ENCODE measurements around the gene PRR15L. TPM values are rescaled to one million over a fixed set of nuclear protein-coding genes. Genes with fewer than 3 reads are reported as not detected.
A peak's percentile ranks its signal among the peaks of the same experiment; 100 is the strongest.

Gene PRR15L
- total RNA-seq, 4 donors from 2014 or later, result 111 to 230 (median 182) TPM

DNA sequence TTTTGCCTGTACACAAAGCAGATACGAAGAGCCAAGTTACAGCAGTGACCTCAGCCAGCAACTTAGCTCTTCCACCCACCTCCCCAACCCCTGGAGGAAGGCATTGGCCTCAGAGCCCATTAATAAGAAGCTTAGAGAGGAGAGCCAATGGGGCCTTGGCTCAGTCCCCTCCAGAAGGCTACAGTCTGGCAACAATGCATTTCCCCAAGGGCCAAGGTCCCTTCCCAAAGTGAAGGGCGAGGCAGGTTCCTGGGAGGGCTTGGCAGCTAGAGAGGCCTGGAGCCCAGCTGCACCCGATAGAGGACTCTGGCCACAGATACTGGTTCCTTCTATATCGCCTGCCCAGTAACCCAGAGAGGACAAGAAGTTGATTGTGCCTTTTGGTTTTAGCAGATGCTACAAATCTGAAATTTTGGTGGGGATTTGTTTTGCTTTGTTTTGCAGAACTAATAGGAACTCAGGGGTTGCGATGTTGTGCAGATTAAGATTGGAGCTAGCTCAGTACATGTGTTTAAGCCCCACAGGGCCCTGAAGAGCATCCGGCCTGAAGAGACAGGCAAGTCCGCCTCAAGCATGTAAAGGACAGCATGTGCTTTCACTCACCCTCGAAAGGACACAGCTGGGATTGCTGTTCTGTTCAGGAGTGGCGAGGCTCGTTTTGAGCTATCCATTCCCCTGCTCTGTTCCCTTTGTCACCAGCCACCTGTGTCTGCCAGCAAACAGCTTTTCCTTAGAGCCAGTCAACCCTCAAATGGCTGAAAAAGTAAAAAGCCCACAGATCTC is 28.3 kb downstream of the PRR15L start:
- Histone ChIP-seq H3K9me3 (no peaks in the 10 kb centered on the region), H3K27ac (peak overlapping the region in 1 of 4 donors; percentile 5), H3K4me3 (no peak overlapping the region), H3K4me1 (no peaks in the 10 kb centered on the region), H3K36me3 (peaks cover 0 to 24% (median 11%) of the 10 kb centered on the region in 4 donors), H3K27me3 (no peaks in the 10 kb centered on the region)
- intact Hi-C loops (cut with DNase I; ENCODE audit: low total_unique reads) (no loop called here), in situ Hi-C loops (cut with MboI; ENCODE audit: low pct_ligation_motif_present in 1 of 4, low pct_unique_long_range_greater_than_20kb in 1 of 4, low sequenced_read_pairs in 3 of 4) (no loop called here)
- TF ChIP-seq EP300 (IDR thresholded peaks at IDR 0.05; ENCODE audit: low read depth) (no peak), POLR2A (IDR thresholded peaks at IDR 0.05) (no peak)
- TF ChIP-seq, protein P1, sequence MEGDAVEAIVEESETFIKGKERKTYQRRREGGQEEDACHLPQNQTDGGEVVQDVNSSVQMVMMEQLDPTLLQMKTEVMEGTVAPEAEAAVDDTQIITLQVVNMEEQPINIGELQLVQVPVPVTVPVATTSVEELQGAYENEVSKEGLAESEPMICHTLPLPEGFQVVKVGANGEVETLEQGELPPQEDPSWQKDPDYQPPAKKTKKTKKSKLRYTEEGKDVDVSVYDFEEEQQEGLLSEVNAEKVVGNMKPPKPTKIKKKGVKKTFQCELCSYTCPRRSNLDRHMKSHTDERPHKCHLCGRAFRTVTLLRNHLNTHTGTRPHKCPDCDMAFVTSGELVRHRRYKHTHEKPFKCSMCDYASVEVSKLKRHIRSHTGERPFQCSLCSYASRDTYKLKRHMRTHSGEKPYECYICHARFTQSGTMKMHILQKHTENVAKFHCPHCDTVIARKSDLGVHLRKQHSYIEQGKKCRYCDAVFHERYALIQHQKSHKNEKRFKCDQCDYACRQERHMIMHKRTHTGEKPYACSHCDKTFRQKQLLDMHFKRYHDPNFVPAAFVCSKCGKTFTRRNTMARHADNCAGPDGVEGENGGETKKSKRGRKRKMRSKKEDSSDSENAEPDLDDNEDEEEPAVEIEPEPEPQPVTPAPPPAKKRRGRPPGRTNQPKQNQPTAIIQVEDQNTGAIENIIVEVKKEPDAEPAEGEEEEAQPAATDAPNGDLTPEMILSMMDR (IDR thresholded peaks at IDR 0.05), result no peak
- DNase-seq, result no peak
- 68% methylated on average over 10 of the region's 10 CpGs; no CpG with 5 or more reads in 1 of the 2 donors for WGBS, 2 donors (ENCODE audit: low coverage in 1 of 2)

DNA sequence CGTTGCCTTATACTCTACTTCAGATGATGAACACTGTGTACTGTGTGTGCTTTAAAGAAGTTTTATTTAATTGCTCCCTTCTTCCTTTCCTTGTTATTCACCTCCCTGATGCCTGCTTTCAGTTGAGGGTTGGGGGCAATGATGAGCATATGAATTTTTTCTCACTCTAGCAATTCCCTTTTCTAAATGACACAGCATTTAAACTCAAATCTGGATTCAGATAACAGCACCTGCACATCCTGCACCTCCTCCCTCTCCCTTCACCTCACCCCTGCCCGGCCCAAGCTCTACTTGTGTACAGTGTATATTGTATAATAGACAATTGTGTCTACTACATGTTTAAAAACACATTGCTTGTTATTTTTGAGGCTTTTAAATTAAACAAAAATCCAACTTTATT is 29.3 kb downstream of the PRR15L start:
- H3K36me3 ChIP-seq, result peaks cover 0 to 34% (median 13%) of the 10 kb centered on the region in 4 donors
- H3K9me3 ChIP-seq, result no peaks in the 10 kb centered on the region
- in situ Hi-C loops (cut with MboI; ENCODE audit: low pct_ligation_motif_present in 1 of 4, low pct_unique_long_range_greater_than_20kb in 1 of 4, low sequenced_read_pairs in 3 of 4) (no loop called here), intact Hi-C loops (cut with DNase I; ENCODE audit: low total_unique reads) (no loop called here)
- 77 to 81% methylated on average over 2 of the region's 2 CpGs for WGBS, 2 donors (ENCODE audit: low coverage in 1 of 2)
- H3K4me3 ChIP-seq, result no peak overlapping the region
- TF ChIP-seq, protein P1 (IDR thresholded peaks at IDR 0.05), result no peak
- TF ChIP-seq EP300 (IDR thresholded peaks at IDR 0.05; ENCODE audit: low read depth) (no peak), POLR2AphosphoS5 (IDR thresholded peaks at IDR 0.05) (no peak), POLR2A (IDR thresholded peaks at IDR 0.05) (no peak)
- H3K27me3 ChIP-seq, result no peaks in the 10 kb centered on the region
- no peaks in the 10 kb centered on the region for H3K4me1 ChIP-seq
- no peak for DNase-seq
- H3K27ac ChIP-seq, result no peak overlapping the region

DNA sequence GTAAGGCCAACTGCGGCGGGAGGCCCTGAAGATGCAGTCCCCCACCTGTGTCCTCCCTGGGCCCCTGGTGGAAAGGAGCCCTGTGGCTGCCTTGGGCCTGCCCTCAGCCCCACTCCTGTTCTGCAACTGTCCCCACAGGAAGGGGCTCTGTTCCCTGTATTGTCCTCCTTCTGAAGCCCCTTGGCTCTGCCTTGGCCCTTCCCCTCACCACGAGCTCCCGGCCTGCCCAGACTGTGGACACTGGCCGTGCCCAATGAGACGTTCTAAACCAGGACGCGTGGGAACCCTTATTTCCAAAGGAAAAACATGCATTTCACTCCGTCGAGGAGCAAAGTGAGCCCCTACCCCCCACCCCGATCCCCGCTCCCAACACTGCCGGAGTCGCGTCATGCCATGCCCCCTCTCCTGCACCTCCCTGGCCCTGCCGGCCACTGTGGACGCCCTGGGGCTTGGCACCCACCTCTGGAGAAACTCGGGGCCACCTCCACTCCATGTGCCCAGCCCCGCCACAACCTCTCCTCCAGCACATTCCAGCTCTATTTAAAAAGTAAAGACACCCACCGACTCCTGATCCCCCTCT is 29.8 kb downstream of the PRR15L start:
- WGBS, 2 donors (ENCODE audit: low coverage in 1 of 2), result 96 to 98% methylated on average over 9 to 18 of the region's 20 CpGs

DNA sequence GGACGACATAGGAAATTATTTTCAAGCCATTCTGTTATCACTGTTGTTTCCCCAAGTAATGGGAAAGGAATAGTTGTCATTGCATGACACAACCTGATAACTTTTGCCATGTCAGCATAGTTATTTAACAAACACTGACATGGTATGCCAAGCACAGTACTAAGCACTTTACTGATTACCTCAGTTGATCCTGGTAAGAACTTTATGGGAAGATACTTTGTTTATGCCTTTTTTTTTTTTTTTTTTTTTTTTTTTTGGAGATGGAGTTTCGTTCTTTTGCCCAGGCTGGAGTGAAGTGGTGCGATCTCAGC is 32.0 kb downstream of the PRR15L start:
- no peaks in the 10 kb centered on the region for H3K27me3 ChIP-seq
- H3K4me1 ChIP-seq, result no peaks in the 10 kb centered on the region
- TF ChIP-seq POLR2AphosphoS5 (IDR thresholded peaks at IDR 0.05) (no peak), POLR2A (IDR thresholded peaks at IDR 0.05) (no peak), EP300 (IDR thresholded peaks at IDR 0.05; ENCODE audit: low read depth) (no peak)
- TF ChIP-seq, protein P1 (IDR thresholded peaks at IDR 0.05), result no peak
- DNase-seq, result no peak
- H3K9me3 ChIP-seq, result no peaks in the 10 kb centered on the region
- peaks cover 0 to 40% (median 17%) of the 10 kb centered on the region in 4 donors for H3K36me3 ChIP-seq
- WGBS, 2 donors (ENCODE audit: low coverage in 1 of 2), result 98 to 100% methylated on average over 1 to 3 of the region's 3 CpGs
- H3K27ac ChIP-seq, result no peak overlapping the region
- in situ Hi-C loops (cut with MboI; ENCODE audit: low pct_ligation_motif_present in 1 of 4, low pct_unique_long_range_greater_than_20kb in 1 of 4, low sequenced_read_pairs in 3 of 4) (no loop called here), intact Hi-C loops (cut with DNase I; ENCODE audit: low total_unique reads) (no loop called here)
- no peak overlapping the region for H3K4me3 ChIP-seq

More for the DNA sequence above, 29.8 kb downstream of the PRR15L start:
- Histone ChIP-seq H3K4me3 (no peak overlapping the region), H3K36me3 (peaks cover 0 to 39% (median 16%) of the 10 kb centered on the region in 4 donors), H3K27me3 (no peaks in the 10 kb centered on the region), H3K4me1 (no peaks in the 10 kb centered on the region), H3K9me3 (no peaks in the 10 kb centered on the region), H3K27ac (no peak overlapping the region)
- TF ChIP-seq, protein P1 (IDR thresholded peaks at IDR 0.05), result no peak
- no peak for TF ChIP-seq EP300 (IDR thresholded peaks at IDR 0.05; ENCODE audit: low read depth)
- no peak for TF ChIP-seq POLR2A (IDR thresholded peaks at IDR 0.05)
- TF ChIP-seq POLR2AphosphoS5 (IDR thresholded peaks at IDR 0.05), result no peak
- in situ Hi-C loops (cut with MboI; ENCODE audit: low pct_ligation_motif_present in 1 of 4, low pct_unique_long_range_greater_than_20kb in 1 of 4, low sequenced_read_pairs in 3 of 4), result no loop called here
- intact Hi-C loops (cut with DNase I; ENCODE audit: low total_unique reads), result no loop called here
- DNase-seq, result no peak
